ENCODE results near the gene SORCS2. TPM values are rescaled to one million over a fixed set of nuclear protein-coding genes. Genes with fewer than 3 reads are reported as not detected.

Gene SORCS2
- polyA plus RNA-seq, 1 donor from 2014 or later = 1.0 TPM

GRCh38 chr4:7251321-7251720, 59.0 kb downstream of the SORCS2 start:
- no peaks in the 10 kb centered on the region for H3K79me2 ChIP-seq (replicated peaks; ENCODE audit: insufficient read depth, low read length)

GRCh38 chr4:7252051-7252450, 59.7 kb downstream of the SORCS2 start:
- no peak overlapping the region for H3K9ac ChIP-seq (ENCODE audit: low read length)
- no peak overlapping the region for H3K4me2 ChIP-seq (ENCODE audit: low read length)
- no peaks in the 10 kb centered on the region for H4K20me1 ChIP-seq (ENCODE audit: insufficient read depth)
- H3F3A ChIP-seq (ENCODE audit: insufficient read depth, low read length, poor library complexity, severe bottlenecking) = no peaks in the 10 kb centered on the region
- H3K9me3 ChIP-seq (ENCODE audit: low read length) = no peaks in the 10 kb centered on the region
- H3K9me2 ChIP-seq (ENCODE audit: insufficient read depth, low read length) = no peaks in the 10 kb centered on the region
- no peak overlapping the region for H3K27ac ChIP-seq (ENCODE audit: low read length)
- no peak overlapping the region for H3K4me3 ChIP-seq (ENCODE audit: low read length)
- H2AFZ ChIP-seq (ENCODE audit: low read depth, low read length) = no peak overlapping the region
- no peaks in the 10 kb centered on the region for H3K79me2 ChIP-seq (replicated peaks; ENCODE audit: insufficient read depth, low read length)
- no peaks in the 10 kb centered on the region for H3K36me3 ChIP-seq (ENCODE audit: insufficient read depth, low read length)
- no peaks in the 10 kb centered on the region for H3K27me3 ChIP-seq (ENCODE audit: insufficient read depth, low read depth, low read length)
- TF ChIP-seq REST (IDR thresholded peaks at IDR 0.05; ENCODE audit: borderline replicate concordance) (no peak), EZH2 (IDR thresholded peaks at IDR 0.05; ENCODE audit: borderline replicate concordance, insufficient read depth, low read length, poor library complexity, severe bottlenecking) (no peak), MXI1 (conservative IDR thresholded peaks at IDR 0.05; ENCODE audit: poor library complexity, severe bottlenecking) (no peak), RAD21 (conservative IDR thresholded peaks at IDR 0.05) (no peak), EP300 (conservative IDR thresholded peaks at IDR 0.05; ENCODE audit: poor library complexity, severe bottlenecking) (no peak), POLR2AphosphoS5 (IDR thresholded peaks at IDR 0.05) (no peak), TAF1 (IDR thresholded peaks at IDR 0.05; ENCODE audit: low read depth) (no peak), SMC3 (conservative IDR thresholded peaks at IDR 0.05; ENCODE audit: poor library complexity) (no peak)
- TF ChIP-seq, protein P1, sequence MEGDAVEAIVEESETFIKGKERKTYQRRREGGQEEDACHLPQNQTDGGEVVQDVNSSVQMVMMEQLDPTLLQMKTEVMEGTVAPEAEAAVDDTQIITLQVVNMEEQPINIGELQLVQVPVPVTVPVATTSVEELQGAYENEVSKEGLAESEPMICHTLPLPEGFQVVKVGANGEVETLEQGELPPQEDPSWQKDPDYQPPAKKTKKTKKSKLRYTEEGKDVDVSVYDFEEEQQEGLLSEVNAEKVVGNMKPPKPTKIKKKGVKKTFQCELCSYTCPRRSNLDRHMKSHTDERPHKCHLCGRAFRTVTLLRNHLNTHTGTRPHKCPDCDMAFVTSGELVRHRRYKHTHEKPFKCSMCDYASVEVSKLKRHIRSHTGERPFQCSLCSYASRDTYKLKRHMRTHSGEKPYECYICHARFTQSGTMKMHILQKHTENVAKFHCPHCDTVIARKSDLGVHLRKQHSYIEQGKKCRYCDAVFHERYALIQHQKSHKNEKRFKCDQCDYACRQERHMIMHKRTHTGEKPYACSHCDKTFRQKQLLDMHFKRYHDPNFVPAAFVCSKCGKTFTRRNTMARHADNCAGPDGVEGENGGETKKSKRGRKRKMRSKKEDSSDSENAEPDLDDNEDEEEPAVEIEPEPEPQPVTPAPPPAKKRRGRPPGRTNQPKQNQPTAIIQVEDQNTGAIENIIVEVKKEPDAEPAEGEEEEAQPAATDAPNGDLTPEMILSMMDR (IDR thresholded peaks at IDR 0.05; ENCODE audit: poor library complexity, severe bottlenecking) = no peak

More at GRCh38 chr4:7251321-7251720, 59.0 kb downstream of the SORCS2 start:
- Histone ChIP-seq H3K36me3 (ENCODE audit: insufficient read depth, low read length) (no peaks in the 10 kb centered on the region), H3K27me3 (ENCODE audit: insufficient read depth, low read depth, low read length) (no peaks in the 10 kb centered on the region), H3K9me3 (ENCODE audit: low read length) (no peaks in the 10 kb centered on the region), H3K4me3 (ENCODE audit: low read length) (no peak overlapping the region), H3K27ac (ENCODE audit: low read length) (no peak overlapping the region), H3K9me2 (ENCODE audit: insufficient read depth, low read length) (no peaks in the 10 kb centered on the region), H2AFZ (ENCODE audit: low read depth, low read length) (no peak overlapping the region), H3K4me2 (ENCODE audit: low read length) (no peak overlapping the region), H3F3A (ENCODE audit: insufficient read depth, low read length, poor library complexity, severe bottlenecking) (no peaks in the 10 kb centered on the region), H3K9ac (ENCODE audit: low read length) (no peak overlapping the region), H4K20me1 (ENCODE audit: insufficient read depth) (no peaks in the 10 kb centered on the region)
- TF ChIP-seq, protein P1 (IDR thresholded peaks at IDR 0.05; ENCODE audit: poor library complexity, severe bottlenecking) = no peak
- no peak for TF ChIP-seq EZH2 (IDR thresholded peaks at IDR 0.05; ENCODE audit: borderline replicate concordance, insufficient read depth, low read length, poor library complexity, severe bottlenecking)
- TF ChIP-seq RAD21 (conservative IDR thresholded peaks at IDR 0.05) = no peak
- no peak for TF ChIP-seq POLR2AphosphoS5 (IDR thresholded peaks at IDR 0.05)
- no peak for TF ChIP-seq SMC3 (conservative IDR thresholded peaks at IDR 0.05; ENCODE audit: poor library complexity)
- TF ChIP-seq TAF1 (IDR thresholded peaks at IDR 0.05; ENCODE audit: low read depth) = no peak
- no peak for TF ChIP-seq EP300 (conservative IDR thresholded peaks at IDR 0.05; ENCODE audit: poor library complexity, severe bottlenecking)

Measured in neural cell (in vitro differentiated cells).